Measurements from ENCODE around the gene KIAA0930.
"Not testable (repeated sequence)": the region's sequence is repeated elsewhere in the genome, so short reads cannot be mapped to it uniquely, and the experiment has no call there.

The KIAA0930 gene

DNA sequence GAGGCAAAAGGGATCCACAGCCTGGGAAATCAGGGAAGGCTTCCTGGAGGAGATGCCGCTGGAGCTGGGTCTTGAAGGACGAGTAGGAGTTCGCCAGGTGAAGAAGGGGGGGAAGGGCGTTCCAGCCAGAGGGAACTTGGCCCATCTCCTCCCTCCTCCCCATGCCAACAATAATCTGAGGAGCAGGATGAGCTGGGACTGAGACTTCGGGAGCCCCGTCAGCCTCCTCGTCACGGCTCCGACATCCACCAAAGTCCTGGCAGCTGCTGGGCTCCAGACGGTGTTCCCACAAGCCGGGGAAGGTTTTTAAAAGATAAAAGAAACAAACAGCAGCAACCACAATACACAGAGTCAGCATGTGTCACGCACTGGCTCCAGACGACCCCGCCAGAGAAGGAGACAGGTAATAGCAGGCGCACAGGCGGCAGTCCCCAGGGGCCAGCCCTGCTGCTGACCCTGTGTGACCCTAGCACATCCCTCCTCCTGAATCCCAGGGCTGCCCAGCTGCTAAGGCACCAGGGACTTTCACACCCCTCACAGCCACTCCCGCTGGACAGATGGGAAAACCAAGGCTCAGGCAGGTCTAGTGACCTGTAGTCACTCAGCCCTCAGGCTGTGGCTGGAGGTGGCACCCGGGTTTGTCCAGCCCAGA is 39.7 kb downstream of the KIAA0930 start:
- peak; percentile 74 for DNase-seq (ENCODE audit: low read depth, low spot score)

DNA sequence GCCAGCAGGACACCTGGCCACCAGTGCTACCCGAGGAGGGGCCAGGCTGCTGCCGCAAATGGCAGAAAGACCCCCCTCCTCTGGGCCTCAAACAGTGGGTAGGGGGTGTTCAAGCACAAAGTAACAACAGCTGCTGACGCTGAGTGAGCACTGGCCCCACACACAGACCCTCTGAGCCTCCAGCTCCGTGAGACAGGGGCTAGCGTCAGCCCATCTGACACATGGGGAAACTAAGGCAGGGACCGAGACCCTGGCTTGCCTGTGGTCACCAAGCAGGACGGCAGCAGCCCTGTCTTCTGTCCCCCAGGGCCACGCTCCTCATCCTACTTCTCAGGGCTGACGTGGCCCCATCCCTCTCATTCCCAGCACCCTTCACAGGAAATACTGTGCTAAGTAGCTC is 40.5 kb downstream of the KIAA0930 start:
- DNase-seq (ENCODE audit: low read depth, low spot score) = no peak

DNA sequence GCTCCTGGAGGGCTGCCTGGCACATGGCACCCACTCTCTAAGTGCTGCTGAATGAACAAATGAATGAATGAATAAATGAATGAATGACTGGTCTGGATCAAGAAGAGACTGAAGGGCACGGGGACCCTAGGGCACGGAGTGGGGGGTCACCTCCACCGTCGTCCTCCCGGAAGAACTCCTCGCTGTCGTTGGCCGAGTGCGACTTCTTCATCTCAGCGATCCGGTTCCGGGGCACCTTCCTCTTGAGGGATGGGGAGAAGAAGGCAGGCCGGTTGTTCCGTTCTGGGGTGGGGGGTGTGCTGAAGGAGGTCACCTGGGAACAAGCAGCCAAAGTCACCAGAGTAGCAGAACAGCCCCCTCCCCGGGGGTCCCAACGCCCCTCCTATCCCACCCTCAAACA is 41.0 kb downstream of the KIAA0930 start:
- no peak for DNase-seq (ENCODE audit: low read depth, low spot score)

DNA sequence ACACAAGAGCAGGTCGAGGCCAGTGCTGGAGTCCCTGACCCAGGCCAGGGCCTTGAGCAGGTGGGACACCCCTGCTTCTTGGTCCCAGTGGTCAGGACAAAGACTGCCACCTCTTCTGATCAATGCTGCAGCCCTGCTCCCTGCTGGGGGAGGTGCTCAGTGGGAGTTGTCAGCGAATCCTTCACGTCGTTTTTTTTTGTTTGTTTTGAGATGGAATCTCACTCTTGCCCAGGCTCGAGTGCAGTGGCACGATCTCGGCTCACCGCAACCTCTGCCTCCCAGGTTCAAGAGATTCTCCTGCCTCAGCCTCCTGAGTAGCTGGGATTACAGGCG is 42.3 kb downstream of the KIAA0930 start:
- no peak for DNase-seq (ENCODE audit: low read depth, low spot score)

DNA sequence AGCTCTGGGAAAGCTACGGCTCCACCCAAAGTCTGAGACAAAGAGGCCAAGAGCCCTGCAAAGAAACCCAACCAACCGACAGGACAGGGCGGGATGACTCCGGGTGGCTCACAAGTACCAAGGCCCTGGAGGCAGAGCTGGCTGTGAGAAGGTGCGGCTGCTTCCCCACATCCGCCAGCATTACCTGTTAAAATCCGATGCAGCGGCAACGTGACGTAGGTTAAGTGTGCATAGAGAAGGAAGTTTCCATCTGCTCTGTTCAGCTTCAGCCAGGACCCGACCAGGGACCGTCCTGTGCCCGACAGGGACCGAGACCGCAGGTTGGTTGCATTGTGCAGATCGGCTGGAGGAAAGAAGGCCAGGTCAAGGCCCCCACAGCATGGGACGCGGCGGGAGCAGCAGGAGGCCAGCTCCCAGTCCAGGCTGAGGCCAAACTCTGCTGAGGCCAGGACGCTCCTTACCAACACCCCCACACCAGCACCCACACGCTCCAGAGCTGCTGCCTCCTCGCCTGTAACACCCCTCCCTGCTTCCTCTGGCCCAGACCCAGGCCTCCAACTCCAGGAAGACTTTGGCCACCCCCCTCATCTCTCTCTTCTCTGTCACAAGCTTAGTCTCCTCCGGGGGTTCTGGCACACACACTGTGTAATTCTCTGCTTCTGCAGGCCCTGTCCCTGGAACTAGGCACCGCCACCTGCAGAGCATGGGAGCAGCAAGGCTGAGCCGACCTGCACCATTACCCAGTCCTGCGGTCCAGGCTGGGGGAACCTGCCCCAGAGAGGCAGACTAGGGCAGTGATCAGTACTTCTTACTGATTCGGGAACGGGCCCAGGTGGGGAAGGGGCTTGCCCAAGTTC is 42.9 kb downstream of the KIAA0930 start:
- no peak for DNase-seq (ENCODE audit: low read depth, low spot score)

DNA sequence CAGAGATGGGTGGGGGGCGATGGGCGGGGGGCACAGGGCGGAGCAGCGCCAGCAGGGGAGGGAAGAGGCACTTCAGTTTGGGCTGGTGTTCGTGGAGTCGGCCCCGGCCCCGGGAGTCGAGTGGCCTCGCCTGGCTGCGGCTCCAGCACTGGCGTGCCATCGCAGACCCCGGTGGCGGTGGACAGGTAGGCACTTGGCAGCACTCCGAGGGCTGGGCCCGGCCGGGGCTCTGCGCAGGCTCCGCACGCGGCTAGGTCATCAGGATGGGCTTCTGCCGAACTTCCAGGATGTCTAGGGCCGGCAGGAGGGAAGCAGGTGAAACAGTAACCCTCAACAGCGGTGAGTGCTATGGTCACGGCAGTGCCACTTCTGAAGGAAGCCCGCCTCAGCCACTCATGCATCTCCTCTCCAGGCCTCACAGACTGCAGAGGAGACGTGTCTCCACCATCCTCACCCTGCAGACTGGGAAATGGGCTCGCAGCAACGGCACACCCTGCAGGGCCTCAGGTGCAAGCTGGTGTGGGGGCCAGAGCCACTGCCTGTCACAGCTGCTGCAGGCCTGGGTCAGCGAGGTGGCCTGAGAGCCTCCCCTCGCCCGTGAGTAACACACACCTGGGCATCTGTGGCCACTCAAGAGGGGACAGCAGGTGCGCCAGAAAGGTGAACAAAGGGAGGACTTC is 43.6 kb downstream of the KIAA0930 start:
- DNase-seq (ENCODE audit: low read depth, low spot score) = no peak

DNA sequence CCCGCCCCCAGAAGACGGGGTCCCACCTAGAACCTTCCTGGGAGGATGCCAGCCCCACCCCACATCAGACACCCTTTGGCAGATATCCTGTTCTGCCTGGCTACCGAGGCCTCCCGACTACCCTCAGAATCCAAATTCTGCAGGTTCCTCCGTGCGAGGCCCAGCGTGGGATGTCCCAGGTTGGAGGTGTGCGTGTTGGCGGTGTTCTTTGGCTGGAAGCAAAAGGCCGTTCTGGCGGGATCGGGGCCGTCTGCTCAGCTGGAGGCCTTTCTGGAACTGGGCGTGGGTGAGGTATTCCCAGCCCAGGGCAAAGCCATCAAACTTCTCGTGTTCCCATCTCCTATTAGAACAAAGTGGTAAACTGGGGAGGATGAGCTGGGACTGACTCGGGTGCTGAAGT is 44.4 kb downstream of the KIAA0930 start:
- DNase-seq (ENCODE audit: low read depth, low spot score) = no peak

DNA sequence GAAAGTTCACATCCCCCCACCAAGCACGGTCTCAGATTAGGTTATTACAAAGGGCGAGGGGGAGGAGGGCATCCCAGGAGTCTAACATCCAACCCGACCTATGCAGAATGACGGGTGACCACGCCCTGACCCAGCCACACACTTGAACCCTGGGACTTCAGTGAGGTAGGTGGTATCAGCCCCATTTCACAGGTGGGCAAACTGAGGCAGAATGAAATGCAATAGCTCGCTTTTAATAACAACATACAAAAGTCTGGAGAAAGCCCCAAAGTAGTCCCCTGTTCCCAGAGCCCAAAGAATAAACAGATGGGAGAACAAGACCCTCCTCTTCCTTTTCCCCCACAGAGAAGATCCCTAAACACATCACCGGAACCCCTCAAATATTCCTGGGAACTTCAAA is 45.1 kb downstream of the KIAA0930 start:
- no peak for DNase-seq (ENCODE audit: low read depth, low spot score)

DNA sequence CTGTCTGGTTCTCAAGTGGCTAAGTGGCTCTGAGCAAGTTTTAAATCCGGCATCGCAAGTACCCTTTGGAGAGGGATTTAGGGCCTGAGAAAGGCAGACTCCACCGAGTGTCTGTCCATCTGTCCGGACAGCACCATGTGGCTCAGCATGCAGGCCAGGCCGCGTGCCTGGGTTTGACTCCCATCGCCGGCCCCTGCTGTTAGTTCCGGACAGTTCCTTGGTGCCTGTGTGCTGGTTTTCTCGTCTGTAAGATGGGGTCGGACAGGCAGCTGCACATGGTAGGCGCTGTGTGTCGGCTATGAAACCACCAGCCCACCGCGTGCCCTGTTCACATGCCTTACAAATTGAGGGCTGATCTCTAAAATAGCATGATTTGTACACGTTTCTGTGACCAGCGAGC is 46.0 kb downstream of the KIAA0930 start:
- DNase-seq (ENCODE audit: low read depth, low spot score) = no peak

DNA sequence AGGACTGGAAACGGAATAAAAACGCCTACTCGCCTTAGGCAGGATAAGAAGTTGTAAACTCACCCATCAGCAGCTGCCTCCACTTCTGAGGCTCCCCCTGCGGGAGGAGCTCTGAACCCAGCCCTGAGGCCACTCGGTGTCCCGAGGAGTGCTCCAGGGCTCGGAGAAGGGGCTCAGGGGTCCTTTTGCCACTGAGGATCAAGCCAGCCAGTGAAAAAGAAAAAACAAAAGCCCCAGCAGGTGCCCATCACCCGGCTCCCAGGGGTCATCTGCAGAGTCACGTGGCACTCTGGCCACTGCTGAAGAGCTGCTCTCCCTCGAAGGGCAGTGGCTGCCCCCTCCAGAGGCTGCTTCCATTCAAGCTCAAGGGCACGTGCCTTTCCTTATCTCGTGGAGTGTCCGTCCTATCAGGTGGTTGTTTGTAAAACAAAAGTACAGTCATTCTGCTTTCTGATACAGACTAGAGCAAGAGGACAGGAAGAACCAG is 48.0 kb downstream of the KIAA0930 start:
- DNase-seq (ENCODE audit: low read depth, low spot score) = no peak

DNA sequence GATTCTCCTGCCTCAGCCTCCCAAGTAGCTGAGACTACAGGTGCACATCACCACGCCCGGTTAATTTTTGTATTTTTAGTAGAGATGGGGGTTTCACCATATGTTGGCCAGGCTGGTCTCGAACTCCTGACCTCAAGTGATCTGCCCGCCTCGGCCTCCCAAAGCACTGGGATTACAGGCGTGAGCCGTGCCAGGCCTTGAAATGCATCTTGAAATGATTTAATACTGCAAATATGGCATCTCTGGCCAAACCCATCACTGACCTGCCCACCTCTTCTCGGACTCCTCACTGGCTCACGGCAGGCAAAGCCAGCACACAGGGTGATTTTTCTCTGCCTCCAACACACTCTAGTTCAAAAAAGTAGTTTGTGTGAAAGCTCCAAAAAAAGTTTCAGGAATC is 48.9 kb downstream of the KIAA0930 start:
- DNase-seq (ENCODE audit: low read depth, low spot score) = not testable (repeated sequence)

DNA sequence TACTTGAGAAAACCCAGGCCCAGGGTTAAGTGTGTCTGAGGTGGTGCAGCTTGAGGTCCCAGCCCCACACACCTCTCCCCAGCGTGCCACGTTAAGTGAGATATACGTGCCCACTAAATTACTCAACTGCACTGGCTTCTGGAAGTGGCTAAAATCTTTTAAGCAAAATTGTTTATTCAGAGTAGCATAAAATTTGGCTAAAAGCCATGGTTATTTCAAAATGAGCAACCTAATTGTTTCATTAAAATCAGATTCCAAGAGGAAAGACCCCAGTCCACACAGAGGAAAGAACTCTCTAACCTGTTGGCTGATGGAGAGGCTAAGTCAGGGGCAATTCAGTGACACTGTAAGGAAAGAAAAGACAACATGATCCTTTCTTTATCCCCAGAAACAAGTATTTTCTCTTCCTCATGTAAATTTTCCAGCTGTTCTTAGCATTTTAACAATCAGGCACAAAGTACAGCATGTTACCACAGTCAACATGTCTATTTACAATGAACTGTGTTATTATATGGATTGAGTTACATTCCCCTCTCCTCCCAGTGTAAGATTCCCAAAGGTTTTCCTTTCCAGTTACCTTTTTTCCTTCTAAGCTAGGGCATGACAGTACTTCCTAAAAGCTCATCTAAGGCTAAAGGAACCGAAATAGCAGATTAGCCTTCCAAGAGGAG is 50.4 kb downstream of the KIAA0930 start:
- DNase-seq (ENCODE audit: low read depth, low spot score) = no peak

DNA sequence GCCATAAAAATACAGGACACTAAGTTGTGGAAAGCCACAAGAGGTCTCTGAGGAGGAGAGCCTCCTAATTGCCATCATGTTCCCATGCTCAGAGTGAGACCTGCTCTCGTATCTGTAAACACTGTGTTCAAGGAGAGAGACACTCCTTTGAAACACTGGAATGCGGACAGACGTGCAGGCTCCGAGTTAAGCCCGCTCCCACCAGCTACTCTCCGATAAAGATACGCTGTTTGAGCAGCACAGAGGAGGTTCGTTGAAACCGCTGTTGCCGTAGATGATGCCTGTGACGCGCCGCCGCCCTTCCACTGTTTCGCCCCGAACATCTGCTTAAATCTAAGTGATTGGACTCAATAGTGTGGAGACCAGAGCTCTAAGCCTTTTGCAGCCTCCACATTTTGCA is 51.9 kb downstream of the KIAA0930 start:
- no peak for DNase-seq (ENCODE audit: low read depth, low spot score)

DNA sequence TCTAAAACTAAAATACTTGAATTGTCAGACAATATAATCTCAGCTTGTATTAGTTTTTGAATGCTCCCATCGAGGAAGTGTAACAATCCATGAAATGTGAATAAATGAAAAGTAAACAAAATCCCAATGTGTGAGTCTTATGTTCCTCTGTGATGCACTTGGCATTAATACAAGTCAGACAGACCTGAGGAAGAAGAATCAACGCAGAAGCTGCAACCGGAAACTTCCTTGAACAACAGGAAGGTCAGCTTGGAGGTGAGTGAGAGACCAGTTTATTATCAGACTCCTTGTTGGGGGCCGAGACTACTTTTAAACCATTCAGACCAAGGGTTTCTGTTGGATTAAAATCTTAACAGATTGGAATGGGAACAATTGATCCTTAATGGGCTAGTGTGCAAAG is 52.8 kb downstream of the KIAA0930 start:
- DNase-seq (ENCODE audit: low read depth, low spot score) = no peak

DNA sequence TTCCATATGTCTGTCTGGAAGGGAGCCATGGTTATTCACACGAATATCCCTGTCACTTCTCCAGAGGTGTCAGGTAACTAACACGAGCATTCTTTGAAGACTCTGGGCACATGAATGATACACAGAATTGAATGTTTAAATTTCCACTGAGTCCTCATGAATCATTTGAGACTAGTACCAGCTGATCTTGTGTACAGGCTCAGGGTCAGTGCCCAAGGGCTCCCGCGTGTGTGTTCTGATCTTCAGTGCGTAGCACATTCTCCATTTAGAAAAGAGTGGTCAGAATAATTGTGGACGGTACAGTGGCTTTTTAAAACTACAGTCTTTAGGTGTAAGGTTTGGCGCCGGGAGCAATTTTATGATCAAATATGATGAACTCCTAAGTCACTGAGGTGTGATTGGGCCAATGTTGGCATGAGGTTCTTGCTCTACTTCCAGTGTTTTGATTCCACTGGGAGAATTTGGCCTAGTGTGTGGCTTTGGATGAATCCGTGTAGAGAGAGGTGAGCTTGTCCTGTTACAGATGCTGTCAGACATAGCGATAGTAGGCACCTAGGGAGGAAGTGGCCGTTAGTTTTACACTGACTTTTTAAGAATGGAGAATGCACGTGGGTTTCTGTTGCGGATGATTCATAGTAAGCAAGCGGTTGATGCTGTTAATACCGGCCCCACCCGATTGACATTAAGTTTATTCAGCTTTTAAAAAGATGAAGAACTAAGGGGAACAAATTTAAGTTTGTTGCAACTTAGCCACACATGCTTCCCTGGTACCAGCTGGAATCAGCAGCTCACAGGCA is 54.8 kb downstream of the KIAA0930 start:
- DNase-seq (ENCODE audit: low read depth, low spot score) = no peak

DNA sequence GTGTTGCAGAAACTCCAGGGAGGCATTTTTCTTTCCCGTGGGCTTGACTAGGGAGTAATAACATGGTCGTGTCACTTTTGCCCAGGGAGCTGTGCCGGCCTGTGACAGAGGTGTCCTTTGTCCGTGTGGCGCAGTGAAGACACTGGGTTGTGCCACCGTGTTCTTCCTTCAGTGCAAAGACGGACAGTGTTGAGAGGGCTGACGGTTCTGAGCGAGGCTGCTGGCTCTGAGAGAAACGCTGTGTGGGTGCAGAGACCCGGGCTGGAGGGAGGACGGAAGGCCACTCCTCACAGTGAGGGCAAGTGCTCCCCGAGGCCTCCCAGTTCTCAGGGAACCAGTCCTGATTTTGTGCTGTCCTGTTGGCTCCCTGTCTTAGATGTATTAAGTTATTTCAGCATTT is 56.7 kb downstream of the KIAA0930 start:
- no peak for DNase-seq (ENCODE audit: low read depth, low spot score)

DNA sequence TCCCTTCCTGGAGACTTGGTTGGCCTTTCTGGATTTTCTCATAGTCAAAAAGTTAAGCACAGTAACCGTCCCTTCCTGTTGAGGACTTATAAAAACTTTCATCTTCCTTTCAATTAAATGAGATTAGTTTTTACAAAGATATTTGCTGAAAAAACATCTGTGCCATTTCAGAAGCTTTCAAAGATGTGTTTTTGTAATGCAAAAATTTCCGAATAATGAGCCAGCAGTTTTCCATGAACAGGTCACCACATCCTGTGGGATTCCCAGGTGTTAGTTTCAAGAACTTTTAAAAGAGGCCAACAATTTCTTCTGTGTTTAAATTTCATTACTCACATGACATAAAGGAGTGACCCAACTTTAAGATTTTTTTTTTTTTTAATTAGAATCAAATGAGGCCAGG is 58.9 kb downstream of the KIAA0930 start:
- no peak for DNase-seq (ENCODE audit: low read depth, low spot score)

DNA sequence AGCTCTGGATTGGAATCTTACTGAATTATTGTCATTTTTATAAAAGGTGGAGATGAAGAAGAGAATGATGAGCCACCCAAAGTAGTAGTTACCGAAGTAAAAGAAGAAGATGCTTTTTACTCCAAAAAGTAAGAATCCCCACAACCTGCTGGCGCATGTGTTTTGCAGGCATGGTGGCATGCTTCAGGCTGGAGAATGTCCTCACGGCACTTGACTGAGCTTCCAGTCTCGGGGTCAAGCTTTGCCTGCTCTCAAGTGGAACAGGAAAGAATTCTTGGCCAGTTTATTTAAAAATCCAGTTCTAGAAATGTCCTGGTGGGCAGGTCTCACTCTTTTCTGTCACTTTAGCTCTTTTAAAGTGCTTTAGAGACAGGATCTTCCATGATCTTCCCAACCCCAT is 59.5 kb downstream of the KIAA0930 start:
- DNase-seq (ENCODE audit: low read depth, low spot score) = no peak

DNA sequence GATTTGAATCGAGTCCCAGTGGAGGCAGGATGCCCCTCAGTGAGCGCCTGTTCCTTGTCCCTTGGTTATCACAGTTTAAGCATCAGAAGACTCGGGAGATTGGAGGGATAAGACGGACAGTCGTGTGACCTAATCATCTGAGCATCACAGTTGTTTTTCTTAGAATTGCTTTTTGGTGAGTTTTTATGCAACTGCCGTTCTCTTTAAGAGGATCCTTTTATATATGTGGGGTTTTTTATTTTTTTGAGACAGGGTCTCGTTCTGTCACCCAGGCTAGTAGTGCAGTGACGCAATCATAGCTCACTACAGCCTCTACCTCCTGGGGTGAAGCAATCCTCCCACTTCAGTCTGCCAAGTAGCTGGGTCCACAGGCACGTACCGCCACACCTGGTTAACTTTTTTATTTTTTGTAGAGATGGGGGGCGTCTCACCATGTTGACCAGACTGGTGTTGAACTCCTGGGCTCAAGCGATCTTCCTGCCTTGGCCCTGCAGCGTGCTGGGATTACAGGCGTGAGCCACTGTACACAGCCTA is 60.5 kb downstream of the KIAA0930 start:
- no peak for DNase-seq (ENCODE audit: low read depth, low spot score)

DNA sequence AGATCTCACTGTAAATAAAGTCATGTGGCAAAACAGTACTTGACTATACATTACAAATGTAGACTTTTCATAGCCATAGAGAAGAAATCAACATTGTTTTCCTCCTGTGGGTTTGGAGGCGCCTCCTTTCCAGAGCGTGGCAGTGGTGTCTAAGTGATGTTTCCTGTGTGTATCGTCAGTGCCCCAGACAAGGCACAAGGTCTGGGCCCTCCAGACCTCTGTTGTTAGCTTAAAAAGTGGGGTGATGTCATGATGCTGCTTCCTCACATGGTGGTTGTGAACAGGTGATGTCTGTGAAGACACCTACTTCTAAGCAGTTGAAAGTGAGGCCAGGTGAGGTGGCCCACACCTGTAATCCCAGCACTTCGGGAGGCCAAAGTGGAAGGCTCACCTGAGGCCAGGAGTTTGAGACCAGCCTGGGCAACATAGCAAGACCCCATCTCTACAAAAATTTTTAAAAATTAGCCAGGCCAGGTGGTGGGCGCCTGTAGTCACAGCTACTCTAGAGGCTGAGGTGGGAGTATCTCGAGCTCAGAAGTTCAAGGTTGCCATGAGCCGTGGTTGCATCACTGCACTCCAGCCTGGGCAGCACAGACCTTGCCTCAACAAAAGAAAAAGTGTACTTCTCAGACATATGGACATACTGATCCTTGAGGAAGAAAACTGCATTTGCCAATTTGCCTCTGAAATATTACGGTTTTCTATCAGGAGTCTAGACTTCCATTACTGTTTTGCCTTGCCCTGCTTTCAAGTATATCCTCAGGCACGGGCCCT is 61.2 kb downstream of the KIAA0930 start:
- DNase-seq (ENCODE audit: low read depth, low spot score) = no peak

Data from brain pericyte (primary cell).